Right ventricle myocardium superior (tissue), 1 donor: ENCODE data around the gene PCDH10. TPM values are rescaled to one million over a fixed set of nuclear protein-coding genes. Genes with fewer than 3 reads are reported as not detected.

ENCODE experiments used
- ATAC-seq: fragments of 200-7000 bp; cut with Tn5 transposase; one replicate; pipeline ENCODE4 v1.9.1; 2020; ENCODE audit warnings: mild to moderate bottlenecking; ENCODE audit not compliant: poor library complexity
- DNase-seq: peaks from one replicate; pipeline ENCODE4 v3.0.0-alpha.2; 2020
- intact Hi-C: fragments of 100-400 bp; cut with DNase I; formaldehyde crosslinking; loops from one replicate; pipeline ENCODE4 v1.11.2; 2022
- total RNA-seq: library from RNA; stranded (reverse); fragmentation: NEBNext Ultra II Directional; extraction: Animal tissue kit (Norgen Biotek cat#: 25700); gene quantifications from one replicate; pipeline ENCODE4 v1.2.1, GENCODE V29; 2021
- donor health status: DM: no; HTN: yes; CAD: no; lungs with severe emphysema.

PCDH10 gene
- total RNA-seq, 1 donor from 2014 or later, result 0.08 TPM

DNA sequence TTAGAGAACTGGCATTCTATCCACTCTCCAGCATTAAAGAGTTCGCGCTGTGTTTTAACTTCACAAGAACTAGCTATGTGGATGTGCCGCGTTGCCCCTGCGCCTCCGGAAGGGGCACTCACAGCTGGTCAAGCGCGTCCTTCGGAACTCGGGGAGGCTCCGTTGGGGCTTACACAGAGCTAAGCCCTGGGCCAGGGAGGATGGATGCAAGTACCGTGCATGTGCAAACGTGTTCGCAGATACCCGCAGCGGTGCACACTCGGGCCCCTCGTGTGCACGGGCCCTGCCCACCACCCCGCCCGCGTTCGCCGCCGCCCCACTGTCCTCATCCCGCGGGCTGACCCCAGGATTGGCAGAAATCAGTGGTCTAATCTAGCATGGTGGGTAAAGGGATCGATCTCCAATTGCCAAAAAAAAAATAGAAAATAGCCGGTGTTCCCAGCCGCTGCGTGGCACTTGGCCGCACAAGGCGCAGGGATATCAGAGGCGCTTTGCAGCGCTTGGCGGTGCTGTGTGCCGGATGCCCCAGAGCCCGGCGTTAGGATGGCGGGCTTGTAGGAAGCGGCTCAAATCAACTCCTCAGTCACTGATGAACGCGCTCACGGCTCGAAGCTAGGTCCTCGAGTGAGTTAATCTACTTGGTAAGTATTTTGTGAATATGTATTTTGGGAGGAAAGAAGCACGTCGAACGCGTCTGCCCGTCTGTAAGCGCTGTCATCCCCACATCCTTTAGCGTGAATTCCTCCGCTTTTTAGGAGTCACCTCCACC is 989 bp upstream of the PCDH10 start:
- ATAC-seq, result peak; percentile 55
- DNase-seq, result no peak
- intact Hi-C loops, result no loop called here

GRCh38 chr4:133149364-133149695 is 236 bp downstream of the PCDH10 start:
- ATAC-seq (no peak), DNase-seq (no peak)
- intact Hi-C loops, result no loop called here

DNA sequence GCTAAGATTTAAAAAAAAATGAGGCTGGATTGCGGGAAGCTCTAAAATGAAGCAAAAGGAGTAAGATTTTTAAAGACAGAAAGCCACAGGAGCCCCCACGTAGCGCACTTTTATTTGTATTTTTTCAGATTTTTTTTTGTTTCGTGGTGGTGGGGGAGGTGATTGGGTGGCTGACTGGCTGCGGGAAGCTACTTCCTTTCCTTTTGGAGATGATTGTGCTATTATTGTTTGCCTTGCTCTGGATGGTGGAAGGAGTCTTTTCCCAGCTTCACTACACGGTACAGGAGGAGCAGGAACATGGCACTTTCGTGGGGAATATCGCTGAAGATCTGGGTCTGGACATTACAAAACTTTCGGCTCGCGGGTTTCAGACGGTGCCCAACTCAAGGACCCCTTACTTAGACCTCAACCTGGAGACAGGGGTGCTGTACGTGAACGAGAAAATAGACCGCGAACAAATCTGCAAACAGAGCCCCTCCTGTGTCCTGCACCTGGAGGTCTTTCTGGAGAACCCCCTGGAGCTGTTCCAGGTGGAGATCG is 908 bp downstream of the PCDH10 start:
- ATAC-seq, result no peak
- intact Hi-C loops, result no loop called here
- no peak for DNase-seq

DNA sequence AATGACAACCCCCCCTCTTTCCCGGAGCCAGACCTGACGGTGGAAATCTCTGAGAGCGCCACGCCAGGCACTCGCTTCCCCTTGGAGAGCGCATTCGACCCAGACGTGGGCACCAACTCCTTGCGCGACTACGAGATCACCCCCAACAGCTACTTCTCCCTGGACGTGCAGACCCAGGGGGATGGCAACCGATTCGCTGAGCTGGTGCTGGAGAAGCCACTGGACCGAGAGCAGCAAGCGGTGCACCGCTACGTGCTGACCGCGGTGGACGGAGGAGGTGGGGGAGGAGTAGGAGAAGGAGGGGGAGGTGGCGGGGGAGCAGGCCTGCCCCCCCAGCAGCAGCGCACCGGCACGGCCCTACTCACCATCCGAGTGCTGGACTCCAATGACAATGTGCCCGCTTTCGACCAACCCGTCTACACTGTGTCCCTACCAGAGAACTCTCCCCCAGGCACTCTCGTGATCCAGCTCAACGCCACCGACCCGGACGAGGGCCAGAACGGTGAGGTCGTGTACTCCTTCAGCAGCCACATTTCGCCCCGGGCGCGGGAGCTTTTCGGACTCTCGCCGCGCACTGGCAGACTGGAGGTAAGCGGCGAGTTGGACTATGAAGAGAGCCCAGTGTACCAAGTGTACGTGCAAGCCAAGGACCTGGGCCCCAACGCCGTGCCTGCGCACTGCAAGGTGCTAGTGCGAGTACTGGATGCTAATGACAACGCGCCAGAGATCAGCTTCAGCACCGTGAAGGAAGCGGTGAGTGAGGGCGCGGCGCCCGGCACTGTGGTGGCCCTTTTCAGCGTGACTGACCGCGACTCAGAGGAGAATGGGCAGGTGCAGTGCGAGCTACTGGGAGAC is 1.6 kb downstream of the PCDH10 start:
- intact Hi-C loops, result no loop called here
- ATAC-seq, result no peak
- peak; percentile 39 for DNase-seq

- intact Hi-C loops, result no loop called here
- ATAC-seq (no peak), DNase-seq (no peak)
Observed at GRCh38 chr4:133151341-133151690, 2.2 kb downstream of the PCDH10 start.

- intact Hi-C loops, result no loop called here
- ATAC-seq, result no peak
- no peak for DNase-seq
Observed at GRCh38 chr4:133151691-133152329, 2.7 kb downstream of the PCDH10 start.

GRCh38 chr4:133152330-133152821 is 3.3 kb downstream of the PCDH10 start:
- ATAC-seq (no peak), DNase-seq (no peak)
- intact Hi-C loops, result no loop called here

DNA sequence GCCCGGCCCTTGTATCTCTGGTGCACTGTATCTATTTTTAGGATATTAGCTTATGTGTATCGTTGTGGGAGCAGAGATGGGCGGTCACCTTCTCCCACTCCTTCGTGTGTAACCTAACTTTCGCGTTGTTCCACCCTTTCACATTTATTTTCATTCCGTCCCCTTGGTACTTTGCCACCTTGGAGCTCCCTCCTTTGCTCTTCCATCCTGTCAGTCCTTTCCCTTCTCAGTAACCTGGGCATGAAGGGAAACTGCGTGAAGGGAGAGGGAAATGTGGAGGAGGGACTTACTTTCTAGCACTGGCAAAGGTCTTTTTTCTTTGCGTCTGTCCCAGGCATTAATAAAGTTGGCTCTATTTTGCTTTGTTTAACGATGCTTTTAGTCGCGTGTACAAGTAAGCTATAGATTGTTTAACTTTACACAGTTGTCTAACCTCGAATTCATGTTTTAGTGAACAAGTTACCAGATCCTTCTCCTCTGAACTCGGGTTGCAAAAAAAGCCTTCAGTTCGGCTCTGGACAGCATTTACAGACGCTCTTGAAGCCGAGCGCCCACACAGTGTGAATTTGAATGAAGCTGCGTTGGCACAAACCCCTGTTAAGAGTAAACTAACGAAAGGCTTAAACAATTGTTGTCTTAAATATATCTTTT is 3.9 kb downstream of the PCDH10 start:
- DNase-seq (no peak), ATAC-seq (no peak)
- intact Hi-C loops, result no loop called here

- ATAC-seq (no peak), DNase-seq (no peak)
- intact Hi-C loops, result no loop called here
Observed at GRCh38 chr4:133154725-133155124, 5.6 kb downstream of the PCDH10 start.

DNA sequence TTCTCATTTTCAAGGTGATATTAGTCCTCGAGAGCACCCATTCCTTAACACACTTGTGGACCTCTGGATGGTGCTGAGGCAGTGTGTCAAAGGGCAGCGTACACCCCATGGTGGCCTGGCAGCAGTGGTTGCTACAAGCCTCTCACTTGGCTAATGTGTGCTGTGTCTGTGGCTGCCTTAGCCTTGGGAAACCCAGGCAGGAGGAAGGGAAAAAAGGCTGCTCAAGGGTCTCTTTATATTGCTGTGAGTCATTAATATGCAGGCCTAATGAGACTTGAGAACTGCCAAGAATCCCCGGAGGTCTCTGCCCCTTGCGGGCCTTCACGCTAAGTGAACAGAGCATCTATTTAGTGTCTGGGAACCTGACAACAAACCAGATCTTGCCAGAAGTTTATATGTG is 7.0 kb downstream of the PCDH10 start:
- no peak for ATAC-seq
- DNase-seq, result no peak
- intact Hi-C loops, result no loop called here

- ATAC-seq, result no peak
- intact Hi-C loops, result no loop called here
- DNase-seq, result no peak
Observed at GRCh38 chr4:133156556-133156955, 7.5 kb downstream of the PCDH10 start.

DNA sequence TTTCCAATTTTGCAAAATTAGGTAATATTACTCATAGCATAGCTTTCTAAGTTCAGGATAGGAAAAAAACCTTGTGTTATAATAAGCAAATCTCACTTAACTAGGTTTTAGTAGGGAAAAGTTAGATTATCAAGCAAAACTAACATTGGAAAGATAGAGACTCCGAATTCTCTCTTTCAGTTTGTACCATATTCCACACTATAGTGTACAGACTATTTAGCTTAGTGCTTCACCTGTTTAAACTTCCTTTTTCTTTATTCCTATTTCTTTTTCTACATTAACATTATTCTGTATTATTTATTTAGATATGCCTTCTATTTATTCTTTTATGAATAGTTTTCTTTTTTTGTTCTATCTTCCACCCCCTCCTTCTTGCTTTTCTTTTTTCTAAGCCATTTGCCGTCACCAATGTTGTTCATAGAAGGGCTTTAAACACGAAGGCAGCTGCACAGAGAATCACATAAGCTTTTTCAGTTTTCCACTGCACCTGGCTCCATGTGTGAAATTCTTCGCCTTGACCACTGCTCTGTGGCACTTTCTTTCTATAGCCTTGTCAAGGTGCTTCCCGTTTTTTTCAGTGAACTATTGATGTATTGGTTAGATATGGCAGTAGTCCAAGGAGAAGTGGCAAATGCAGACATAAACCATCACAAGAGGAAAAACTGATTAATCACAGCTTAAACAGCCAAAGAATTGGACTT is 8.5 kb downstream of the PCDH10 start:
- intact Hi-C loops, result no loop called here
- ATAC-seq, result no peak
- no peak for DNase-seq

DNA sequence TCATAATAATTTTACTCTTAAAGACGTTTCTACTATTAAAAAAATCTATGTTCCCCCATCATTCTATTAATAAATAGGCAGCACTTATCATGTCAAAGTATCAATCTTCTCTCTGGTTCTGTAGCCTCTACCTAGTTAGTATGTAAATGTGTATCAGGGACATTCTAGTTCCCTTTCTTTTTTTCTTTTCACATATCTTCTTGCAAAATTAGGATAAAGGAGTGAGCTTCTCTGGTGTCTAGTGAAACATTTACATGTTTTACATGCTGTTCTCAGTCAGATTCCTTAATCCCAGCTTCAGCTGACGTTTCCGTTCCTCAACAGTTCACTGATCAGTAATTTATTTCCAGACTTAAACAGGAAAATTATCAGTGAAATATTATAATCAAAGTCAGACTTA is 11.8 kb downstream of the PCDH10 start:
- ATAC-seq (no peak), DNase-seq (no peak)
- intact Hi-C loops, result no loop called here

DNA sequence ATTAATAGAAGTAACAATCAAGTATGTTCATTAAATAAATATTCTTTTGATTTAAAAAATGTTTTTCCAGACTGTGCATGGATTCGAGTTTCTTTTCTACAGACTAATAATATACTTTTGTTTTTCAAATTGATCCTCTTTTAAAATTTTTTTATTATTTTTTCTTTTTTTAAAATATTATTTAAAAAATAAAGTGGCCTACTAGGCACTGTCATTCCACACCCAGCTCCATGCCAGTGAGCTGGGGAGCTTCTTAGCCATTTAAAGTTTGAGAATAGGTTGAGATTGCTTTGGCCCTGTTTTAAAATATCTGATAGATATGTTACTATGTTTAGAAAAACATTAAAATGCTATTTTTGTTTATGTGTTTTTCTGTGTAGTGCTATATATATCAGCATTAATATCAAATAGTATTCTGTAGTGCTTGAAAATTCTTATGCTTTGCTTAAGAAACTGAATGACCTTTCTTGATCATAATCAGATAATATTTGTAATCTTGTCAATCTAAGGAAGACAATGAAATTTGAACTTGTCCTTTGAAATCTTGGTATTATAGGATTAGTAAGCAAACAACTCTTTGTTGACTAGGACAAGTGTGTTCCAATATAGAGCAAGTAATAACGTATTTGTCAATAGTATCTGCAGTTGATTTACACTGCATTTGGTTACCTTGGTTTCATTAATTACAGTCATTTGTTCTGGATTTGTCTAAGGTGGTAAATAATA is 12.6 kb downstream of the PCDH10 start:
- intact Hi-C loops, result no loop called here
- ATAC-seq (no peak), DNase-seq (no peak)

- intact Hi-C loops, result no loop called here
- ATAC-seq (no peak), DNase-seq (no peak)
Observed at GRCh38 chr4:133162941-133163340, 13.8 kb downstream of the PCDH10 start.

GRCh38 chr4:133178956-133179355 is 29.9 kb downstream of the PCDH10 start:
- intact Hi-C loops, result no loop called here
- ATAC-seq, result no peak

DNA sequence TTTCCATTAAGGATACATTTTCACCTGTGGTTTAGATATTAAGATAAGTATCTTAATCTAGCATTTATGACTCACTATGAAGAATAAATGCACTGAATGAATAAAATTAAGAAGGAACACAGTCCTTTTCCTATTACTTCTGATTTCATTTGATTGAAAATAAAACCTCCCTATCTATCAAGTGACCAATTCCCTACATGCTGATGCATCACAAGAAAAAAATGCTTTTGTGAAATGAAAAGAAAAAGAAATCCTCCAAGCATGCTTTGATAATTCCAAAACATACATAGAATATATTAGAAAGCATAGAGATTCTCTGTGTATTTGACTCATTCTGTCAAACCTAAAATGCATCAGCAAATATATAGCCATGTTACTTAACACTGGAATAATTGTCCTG is 37.1 kb downstream of the PCDH10 start:
- DNase-seq (no peak), ATAC-seq (no peak)
- intact Hi-C loops, result no loop called here

More at GRCh38 chr4:133178956-133179355, 29.9 kb downstream of the PCDH10 start:
- no peak for DNase-seq

DNA sequence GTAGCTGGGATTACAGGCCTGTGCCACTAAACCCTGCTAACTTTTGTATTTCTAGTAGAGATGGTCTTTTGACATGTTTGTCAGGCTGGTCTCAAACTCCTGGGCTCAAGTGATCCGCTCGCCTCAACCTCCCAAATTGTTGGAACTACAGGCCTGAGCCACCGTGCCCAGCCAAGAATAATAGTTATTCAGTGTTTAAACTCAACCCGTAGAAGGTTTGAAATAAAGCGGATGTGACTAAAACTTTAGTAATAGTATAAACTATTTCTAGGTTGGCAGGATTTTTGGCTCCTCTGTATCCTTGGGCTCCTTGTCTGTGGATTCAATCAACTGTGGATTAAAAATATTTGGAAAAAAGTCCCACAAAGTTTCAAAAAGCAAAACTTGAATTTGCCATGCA is 37.8 kb downstream of the PCDH10 start:
- DNase-seq (no peak), ATAC-seq (no peak)
- intact Hi-C loops, result no loop called here
